Bronchial epithelial cell (primary cell): ENCODE data around the gene KATNAL2. TPM values are rescaled to one million over a fixed set of nuclear protein-coding genes. Genes with fewer than 3 reads are reported as not detected.

ENCODE experiments used
- DNase-seq: peaks from one replicate; pipeline ENCODE4 v3.0.0-alpha.2; 2010; ENCODE audit warnings: low read depth
- FAIRE-seq: peaks from 2 replicates; lab custom pipeline; 2011; peaks lifted over from hg19 to GRCh38; lab: Jason Lieb, UNC
- H3K27me3 ChIP-seq: 2 replicates; pipeline ENCODE4 v1.5.1; 2011; ENCODE audit warnings: low read length; ENCODE audit not compliant: control insufficient read depth, insufficient read depth
- H3K36me3 ChIP-seq: 2 replicates; pipeline ENCODE4 v1.5.1; 2011; ENCODE audit warnings: low read length; ENCODE audit not compliant: control insufficient read depth, insufficient read depth
- H3K4me3 ChIP-seq: 2 replicates; pipeline ENCODE4 v1.5.1; 2011; ENCODE audit warnings: mild to moderate bottlenecking, low read depth, low read length, control low read depth
- CTCF ChIP-seq: IDR thresholded peaks from 2 replicates; pipeline ENCODE4 v1.5.1; 2011; ENCODE audit warnings: mild to moderate bottlenecking, moderate library complexity, low read length, control low read depth, inconsistent platforms; ENCODE audit not compliant: insufficient read depth, severe bottlenecking
- total RNA-seq: library from RNA; depleted of rRNA; stranded (reverse); fragments of >200 nt; gene quantifications from 2 replicates; pipeline ENCODE4 v1.2.1, GENCODE V29; 2014

Gene KATNAL2
- total RNA-seq, 1 donor from 2014 or later: under 0.01 TPM

GRCh38 chr18:47040982-47041381 is 123.6 kb downstream of the KATNAL2 start:
- H3K4me3 ChIP-seq: no peak overlapping the region
- no peaks in the 10 kb centered on the region for H3K36me3 ChIP-seq
- no peaks in the 10 kb centered on the region for H3K27me3 ChIP-seq
- FAIRE-seq (no peak), DNase-seq (no peak)
- TF ChIP-seq CTCF: no peak

- TF ChIP-seq CTCF: peak; percentile 61
- no peak for FAIRE-seq
- peak; percentile 50 for DNase-seq
- H3K36me3 ChIP-seq: no peaks in the 10 kb centered on the region
- no peak overlapping the region for H3K4me3 ChIP-seq
- H3K27me3 ChIP-seq: no peaks in the 10 kb centered on the region
Observed at GRCh38 chr18:47050468-47050867, 133.1 kb downstream of the KATNAL2 start.

GRCh38 chr18:47054369-47054768 is 137.0 kb downstream of the KATNAL2 start:
- FAIRE-seq (no peak), DNase-seq (no peak)
- Histone ChIP-seq H3K36me3 (no peaks in the 10 kb centered on the region), H3K4me3 (no peak overlapping the region), H3K27me3 (no peaks in the 10 kb centered on the region)
- no peak for TF ChIP-seq CTCF

GRCh38 chr18:47062471-47062870 is 145.1 kb downstream of the KATNAL2 start:
- TF ChIP-seq CTCF: no peak
- FAIRE-seq: no peak
- no peak for DNase-seq

GRCh38 chr18:47063096-47063495 is 145.7 kb downstream of the KATNAL2 start:
- DNase-seq (no peak), FAIRE-seq (no peak)
- Histone ChIP-seq H3K27me3 (no peaks in the 10 kb centered on the region), H3K4me3 (no peak overlapping the region), H3K36me3 (no peaks in the 10 kb centered on the region)
- no peak for TF ChIP-seq CTCF

More at GRCh38 chr18:47062471-47062870, 145.1 kb downstream of the KATNAL2 start:
- Histone ChIP-seq H3K27me3 (no peaks in the 10 kb centered on the region), H3K36me3 (no peaks in the 10 kb centered on the region), H3K4me3 (no peak overlapping the region)

GRCh38 chr18:47067648-47068047 is 150.2 kb downstream of the KATNAL2 start:
- peak; percentile 40 for FAIRE-seq
- no peaks in the 10 kb centered on the region for H3K36me3 ChIP-seq
- no peak for TF ChIP-seq CTCF
- H3K27me3 ChIP-seq: no peaks in the 10 kb centered on the region
- H3K4me3 ChIP-seq: no peak overlapping the region
- no peak for DNase-seq
